Prostate gland (tissue), 2 donors: ENCODE measurements around the gene PROX1. TPM values are rescaled to one million over a fixed set of nuclear protein-coding genes. Genes with fewer than 3 reads are reported as not detected.

Source experiments
- DNase-seq: peaks from one replicate; pipeline ENCODE4 v3.0.0-alpha.2; 2019; ENCODE audit warnings: low spot score
- H3K27ac ChIP-seq, 2 donors: fragments of 200-600 bp; sonication (generic); 2 replicates each; pipeline ENCODE4 v1.5.1; 2017 to 2019
- H3K27me3 ChIP-seq: fragments of 200-600 bp; sonication (generic); replicated peaks from 2 replicates; pipeline ENCODE4 v1.5.1; 2019; ENCODE audit not compliant: insufficient read depth
- H3K36me3 ChIP-seq, 2 donors: fragments of 200-600 bp; sonication (generic); 1 replicate in 1 of 2; 2 replicates in 1 of 2; pipeline versions ENCODE4 v1.5.1 to v1.8.1; 2017 to 2019
- H3K4me1 ChIP-seq: fragments of 200-600 bp; sonication (generic); replicated peaks from 2 replicates; pipeline ENCODE4 v1.5.1; 2019
- H3K4me3 ChIP-seq, 2 donors: fragments of 200-600 bp; sonication (generic); 2 replicates each; pipeline ENCODE4 v1.5.1; 2017 to 2019
- H3K9me3 ChIP-seq: fragments of 200-600 bp; sonication (generic); 2 replicates; pipeline ENCODE4 v1.5.1; 2017
- CTCF ChIP-seq, 4 experiments: fragments of 200-600 bp in 2 of 4; fragments of 450-650 bp in 2 of 4; sonication (generic) in 2 of 4; IDR thresholded peaks; 1 replicate in 3 of 4; 2 replicates in 1 of 4; pipeline ENCODE4 v1.5.1; 2016 to 2019; ENCODE audit warnings: antibody characterized with exemption in 4 of 4, mild to moderate bottlenecking in 2 of 4, moderate library complexity in 2 of 4
- POLR2A ChIP-seq: fragments of 450-650 bp; IDR thresholded peaks from one replicate; pipeline ENCODE4 v1.6.1; 2016; ENCODE audit warnings: antibody characterized with exemption, mild to moderate bottlenecking
- POLR2AphosphoS5 ChIP-seq: sonication (generic); formaldehyde crosslinking; IDR thresholded peaks from one replicate; pipeline ENCODE4 v1.6.1; 2017; ENCODE audit warnings: antibody characterized with exemption
- WGBS: methylation state at CpG from one replicate; pipeline ENCODE4 v1.1.5; 2018; 5-methylcytosine and 5-hydroxymethylcytosine counted together
- intact Hi-C: fragments of 100-400 bp; cut with DNase I; formaldehyde crosslinking; loops from one replicate; pipeline ENCODE4 v1.14.2; 2022
- total RNA-seq, 2 donors: library from RNA; depleted of rRNA; stranded (reverse); fragments of >200 nt; gene quantifications; one replicate each; pipeline ENCODE4 v1.1.0, GENCODE V29; 2016

PROX1 gene
- total RNA-seq, 2 donors from 2014 or later, result 1.1 to 6.2 TPM

- no peak overlapping the region for H3K4me3 ChIP-seq
- intact Hi-C loops, result no loop called here
- no peaks in the 10 kb centered on the region for H3K9me3 ChIP-seq
- H3K27me3 ChIP-seq, result no peaks in the 10 kb centered on the region
- no peak for TF ChIP-seq CTCF (IDR thresholded peaks at IDR 0.05)
- no peak for TF ChIP-seq POLR2AphosphoS5
- no peaks in the 10 kb centered on the region for H3K4me1 ChIP-seq
- no peak for DNase-seq
- 52% methylated on average over 6 of the region's 6 CpGs for WGBS
- no peak overlapping the region for H3K27ac ChIP-seq
- no peaks in the 10 kb centered on the region for H3K36me3 ChIP-seq
Measured at GRCh38 chr1:213947200-213947801, 40.5 kb upstream of the PROX1 start.

GRCh38 chr1:213951876-213952275, 35.9 kb upstream of the PROX1 start:
- H3K36me3 ChIP-seq, result no peaks in the 10 kb centered on the region
- no peaks in the 10 kb centered on the region for H3K27me3 ChIP-seq
- no peak overlapping the region for H3K27ac ChIP-seq
- DNase-seq, result no peak
- no peaks in the 10 kb centered on the region for H3K9me3 ChIP-seq
- no peaks in the 10 kb centered on the region for H3K4me1 ChIP-seq
- intact Hi-C loops, result no loop called here
- no peak overlapping the region for H3K4me3 ChIP-seq
- 60% methylated on average over 5 of the region's 5 CpGs for WGBS
- no peak for TF ChIP-seq CTCF (IDR thresholded peaks at IDR 0.05)
- TF ChIP-seq POLR2A, result no peak
- no peak for TF ChIP-seq POLR2AphosphoS5

GRCh38 chr1:213953806-213954205, 34.0 kb upstream of the PROX1 start:
- Histone ChIP-seq H3K9me3 (no peaks in the 10 kb centered on the region), H3K4me1 (no peaks in the 10 kb centered on the region), H3K36me3 (no peaks in the 10 kb centered on the region), H3K27ac (no peak overlapping the region), H3K4me3 (no peak overlapping the region), H3K27me3 (no peaks in the 10 kb centered on the region)
- DNase-seq, result no peak
- TF ChIP-seq POLR2A, result no peak
- no peak for TF ChIP-seq CTCF (IDR thresholded peaks at IDR 0.05)
- TF ChIP-seq POLR2AphosphoS5, result no peak
- intact Hi-C loops, result no loop called here
- WGBS, result 72% methylated on average over 8 of the region's 8 CpGs

GRCh38 chr1:213956295-213956770, 31.4 kb upstream of the PROX1 start:
- Histone ChIP-seq H3K27ac (no peak overlapping the region), H3K4me3 (no peak overlapping the region), H3K4me1 (no peaks in the 10 kb centered on the region), H3K9me3 (no peaks in the 10 kb centered on the region), H3K27me3 (no peaks in the 10 kb centered on the region), H3K36me3 (no peaks in the 10 kb centered on the region)
- intact Hi-C loops, result no loop called here
- no peak for DNase-seq
- TF ChIP-seq POLR2A (no peak), POLR2AphosphoS5 (no peak), CTCF (IDR thresholded peaks at IDR 0.05) (no peak)
- 69% methylated on average over 8 of the region's 8 CpGs for WGBS

- no peak overlapping the region for H3K27ac ChIP-seq
- no peaks in the 10 kb centered on the region for H3K4me1 ChIP-seq
- DNase-seq, result no peak
- intact Hi-C loops, result no loop called here
- H3K36me3 ChIP-seq, result no peaks in the 10 kb centered on the region
- no peaks in the 10 kb centered on the region for H3K27me3 ChIP-seq
- WGBS, result 84% methylated on average over 2 of the region's 2 CpGs
- H3K9me3 ChIP-seq, result no peaks in the 10 kb centered on the region
- H3K4me3 ChIP-seq, result no peak overlapping the region
- no peak for TF ChIP-seq POLR2A
Measured at GRCh38 chr1:213958346-213958745, 29.4 kb upstream of the PROX1 start.
